MG63 (cell line): ENCODE measurements around the gene HK3. TPM values are rescaled to one million over a fixed set of nuclear protein-coding genes. Genes with fewer than 3 reads are reported as not detected.

Source experiments
- DNase-seq: peaks from one replicate; pipeline ENCODE4 v3.0.0-alpha.2; 2020
- H3K27me3 ChIP-seq: fragments of 250-450 bp; sonication (Bioruptor Pico); 2 replicates; pipeline ENCODE4 v1.5.1; 2020; ENCODE audit warnings: mild to moderate bottlenecking, moderate library complexity
- H3K36me3 ChIP-seq: fragments of 250-450 bp; sonication (Bioruptor Pico); 2 replicates; pipeline ENCODE4 v1.5.1; 2020; ENCODE audit warnings: mild to moderate bottlenecking, moderate library complexity
- H3K4me3 ChIP-seq: fragments of 250-450 bp; sonication (Bioruptor Pico); 2 replicates; pipeline ENCODE4 v1.5.1; 2020; ENCODE audit warnings: mild to moderate bottlenecking, moderate library complexity
- H3K9me3 ChIP-seq: fragments of 250-450 bp; sonication (Bioruptor Pico); 2 replicates; pipeline ENCODE4 v1.5.1; 2020; ENCODE audit warnings: mild to moderate bottlenecking, moderate library complexity
- total RNA-seq: library from RNA; depleted of rRNA; stranded (reverse); fragments of >200 nt; shearing (Covaris generic); gene quantifications from 2 replicates; pipeline ENCODE4 v1.2.3, GENCODE V29; 2014; ENCODE audit warnings: low replicate concordance

Gene HK3
- total RNA-seq, 1 experiment from 2014 or later, result not detected

GRCh38 chr5:176908675-176909368, 9.7 kb upstream of the HK3 start:
- H3K9me3 ChIP-seq, result no peaks in the 10 kb centered on the region

GRCh38 chr5:176906796-176907195, 7.7 kb upstream of the HK3 start:
- Histone ChIP-seq H3K36me3 (peaks cover 88% of the 10 kb centered on the region), H3K4me3 (no peak overlapping the region), H3K9me3 (no peaks in the 10 kb centered on the region), H3K27me3 (no peaks in the 10 kb centered on the region)
- DNase-seq, result no peak

More at GRCh38 chr5:176908675-176909368, 9.7 kb upstream of the HK3 start:
- Histone ChIP-seq H3K36me3 (peaks cover 72% of the 10 kb centered on the region), H3K27me3 (no peaks in the 10 kb centered on the region), H3K4me3 (no peak overlapping the region)
- DNase-seq, result no peak

GRCh38 chr5:176906126-176906525, 7.0 kb upstream of the HK3 start:
- Histone ChIP-seq H3K9me3 (no peaks in the 10 kb centered on the region), H3K4me3 (no peak overlapping the region), H3K36me3 (peaks cover 89% of the 10 kb centered on the region), H3K27me3 (no peaks in the 10 kb centered on the region)
- no peak for DNase-seq

GRCh38 chr5:176904276-176904675, 5.1 kb upstream of the HK3 start:
- Histone ChIP-seq H3K4me3 (no peak overlapping the region), H3K36me3 (peaks cover 78% of the 10 kb centered on the region), H3K27me3 (no peaks in the 10 kb centered on the region), H3K9me3 (no peaks in the 10 kb centered on the region)
- DNase-seq, result no peak

- H3K27me3 ChIP-seq, result no peaks in the 10 kb centered on the region
- H3K36me3 ChIP-seq, result peaks cover 66% of the 10 kb centered on the region
- no peak overlapping the region for H3K4me3 ChIP-seq
- no peak for DNase-seq
- H3K9me3 ChIP-seq, result no peaks in the 10 kb centered on the region
These were observed 3.9 kb upstream of the HK3 start for GRCh38 chr5:176902911-176903664.

- DNase-seq, result no peak
- Histone ChIP-seq H3K9me3 (no peaks in the 10 kb centered on the region), H3K36me3 (peaks cover 58% of the 10 kb centered on the region), H3K27me3 (no peaks in the 10 kb centered on the region), H3K4me3 (no peak overlapping the region)
These were observed 3.1 kb upstream of the HK3 start for GRCh38 chr5:176902102-176902814.

- Histone ChIP-seq H3K36me3 (peaks cover 50% of the 10 kb centered on the region), H3K9me3 (no peaks in the 10 kb centered on the region), H3K27me3 (no peaks in the 10 kb centered on the region), H3K4me3 (no peak overlapping the region)
- DNase-seq, result no peak
These were observed 2.3 kb upstream of the HK3 start for GRCh38 chr5:176901260-176902101.

GRCh38 chr5:176900780-176901204, 1.6 kb upstream of the HK3 start:
- peaks cover 43% of the 10 kb centered on the region for H3K36me3 ChIP-seq
- DNase-seq, result no peak
- H3K27me3 ChIP-seq, result no peaks in the 10 kb centered on the region
- no peak overlapping the region for H3K4me3 ChIP-seq
- no peaks in the 10 kb centered on the region for H3K9me3 ChIP-seq

- no peaks in the 10 kb centered on the region for H3K27me3 ChIP-seq
These were observed 1.0 kb upstream of the HK3 start for GRCh38 chr5:176899946-176900779.

GRCh38 chr5:176897263-176897662, 1.9 kb downstream of the HK3 start:
- no peaks in the 10 kb centered on the region for H3K27me3 ChIP-seq
- H3K9me3 ChIP-seq, result no peaks in the 10 kb centered on the region
- no peak overlapping the region for H3K4me3 ChIP-seq
- no peak for DNase-seq
- peaks cover 8% of the 10 kb centered on the region for H3K36me3 ChIP-seq

More at GRCh38 chr5:176899946-176900779, 1.0 kb upstream of the HK3 start:
- H3K9me3 ChIP-seq, result no peaks in the 10 kb centered on the region
- no peak for DNase-seq
- H3K4me3 ChIP-seq, result no peak overlapping the region
- H3K36me3 ChIP-seq, result peaks cover 37% of the 10 kb centered on the region

- H3K27me3 ChIP-seq, result no peaks in the 10 kb centered on the region
- no peak for DNase-seq
- no peaks in the 10 kb centered on the region for H3K9me3 ChIP-seq
- H3K36me3 ChIP-seq, result peaks cover under 1% of the 10 kb centered on the region; the same call in 1 of the 2 replicates
- H3K4me3 ChIP-seq, result no peak overlapping the region
These were observed 3.3 kb downstream of the HK3 start for GRCh38 chr5:176895831-176896230.

- H3K4me3 ChIP-seq, result no peak overlapping the region
- H3K9me3 ChIP-seq, result no peaks in the 10 kb centered on the region
- H3K36me3 ChIP-seq, result no peaks in the 10 kb centered on the region
- DNase-seq, result no peak
- no peaks in the 10 kb centered on the region for H3K27me3 ChIP-seq
These were observed 4.8 kb downstream of the HK3 start for GRCh38 chr5:176894298-176894697.

GRCh38 chr5:176892663-176893062, 6.5 kb downstream of the HK3 start:
- Histone ChIP-seq H3K9me3 (no peaks in the 10 kb centered on the region), H3K4me3 (no peak overlapping the region), H3K36me3 (no peaks in the 10 kb centered on the region), H3K27me3 (no peaks in the 10 kb centered on the region)
- DNase-seq, result no peak

GRCh38 chr5:176891331-176891958, 7.7 kb downstream of the HK3 start:
- DNase-seq, result no peak
- no peaks in the 10 kb centered on the region for H3K9me3 ChIP-seq
- H3K36me3 ChIP-seq, result no peaks in the 10 kb centered on the region
- no peaks in the 10 kb centered on the region for H3K27me3 ChIP-seq
- H3K4me3 ChIP-seq, result no peak overlapping the region
